GM23248 (cell line): ENCODE data around the gene EARS2.

Experiments
- EZH2 ChIP-seq: fragments of 200-600 bp; sonication (generic); IDR thresholded peaks from 2 replicates; pipeline ENCODE4 v1.6.1; 2018; ENCODE audit warnings: antibody characterized with exemption, mild to moderate bottlenecking; ENCODE audit not compliant: insufficient read depth, poor library complexity, severe bottlenecking
- EZH2phosphoT487 ChIP-seq: fragments of 200-600 bp; sonication (generic); IDR thresholded peaks from 2 replicates; pipeline ENCODE4 v1.6.1; 2018; ENCODE audit warnings: antibody characterized with exemption, moderate library complexity, mild to moderate bottlenecking, low read depth; ENCODE audit not compliant: insufficient read depth

- no peak for TF ChIP-seq EZH2
- no peak for TF ChIP-seq EZH2phosphoT487
Measured at GRCh38 chr16:23520500-23520899, 36.6 kb downstream of the EARS2 start.
